Ovary (tissue), 3 donors: ENCODE data around the gene TMEM109.

Experiments used
- POLR2A ChIP-seq: fragments of 450-650 bp; IDR thresholded peaks from one replicate; pipeline ENCODE4 v1.6.1; 2017; ENCODE audit warnings: antibody characterized with exemption, mild to moderate bottlenecking, moderate library complexity
- TF ChIP-seq, protein P1 (sequence below), 3 donors: fragments of 450-650 bp in 2 of 3; fragments of 200-600 bp in 1 of 3; IDR thresholded peaks; one replicate each; pipeline versions ENCODE4 v1.5.1 to v1.8.0; 2016 to 2022; ENCODE audit warnings: antibody characterized with exemption in 3 of 3, mild to moderate bottlenecking in 1 of 3
- donor health status: DM: no; HTN: no; CAD: no.

DNA sequence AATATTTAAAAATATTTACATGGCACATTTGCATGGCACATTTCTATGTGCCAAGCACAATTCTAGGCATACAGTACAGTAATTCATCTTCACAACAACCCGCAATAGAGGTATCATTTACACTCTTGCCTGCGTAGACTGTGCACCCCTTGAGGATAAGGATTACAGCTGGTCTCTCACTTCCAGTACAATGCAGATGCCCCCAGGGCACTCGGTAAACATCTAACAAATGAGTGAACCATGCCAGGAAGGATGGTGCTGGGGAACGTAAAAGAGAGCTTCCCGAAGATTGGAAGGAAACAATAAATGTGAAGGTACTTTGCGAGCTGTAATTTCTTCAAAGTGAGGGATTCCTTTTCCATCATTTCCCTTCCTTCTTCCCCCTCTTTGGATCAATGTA lies 8.9 kb upstream of the TMEM109 start:
- TF ChIP-seq, protein P1, sequence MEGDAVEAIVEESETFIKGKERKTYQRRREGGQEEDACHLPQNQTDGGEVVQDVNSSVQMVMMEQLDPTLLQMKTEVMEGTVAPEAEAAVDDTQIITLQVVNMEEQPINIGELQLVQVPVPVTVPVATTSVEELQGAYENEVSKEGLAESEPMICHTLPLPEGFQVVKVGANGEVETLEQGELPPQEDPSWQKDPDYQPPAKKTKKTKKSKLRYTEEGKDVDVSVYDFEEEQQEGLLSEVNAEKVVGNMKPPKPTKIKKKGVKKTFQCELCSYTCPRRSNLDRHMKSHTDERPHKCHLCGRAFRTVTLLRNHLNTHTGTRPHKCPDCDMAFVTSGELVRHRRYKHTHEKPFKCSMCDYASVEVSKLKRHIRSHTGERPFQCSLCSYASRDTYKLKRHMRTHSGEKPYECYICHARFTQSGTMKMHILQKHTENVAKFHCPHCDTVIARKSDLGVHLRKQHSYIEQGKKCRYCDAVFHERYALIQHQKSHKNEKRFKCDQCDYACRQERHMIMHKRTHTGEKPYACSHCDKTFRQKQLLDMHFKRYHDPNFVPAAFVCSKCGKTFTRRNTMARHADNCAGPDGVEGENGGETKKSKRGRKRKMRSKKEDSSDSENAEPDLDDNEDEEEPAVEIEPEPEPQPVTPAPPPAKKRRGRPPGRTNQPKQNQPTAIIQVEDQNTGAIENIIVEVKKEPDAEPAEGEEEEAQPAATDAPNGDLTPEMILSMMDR (IDR thresholded peaks at IDR 0.05), result no peak
- TF ChIP-seq POLR2A, result no peak
